Esophagus muscularis mucosa (tissue), 4 donors: Measurements from ENCODE around the gene RBP3.

Source experiments
- CTCF ChIP-seq, 3 experiments: fragments of 200-600 bp in 2 of 3; fragments of 450-650 bp in 1 of 3; sonication (generic) in 2 of 3; IDR thresholded peaks; one replicate each; pipeline ENCODE4 v1.5.1; 2017 to 2019; ENCODE audit warnings: antibody characterized with exemption in 3 of 3, mild to moderate bottlenecking in 2 of 3, moderate library complexity in 1 of 3
- EP300 ChIP-seq: sonication (generic); formaldehyde crosslinking; IDR thresholded peaks from one replicate; pipeline ENCODE4 v1.6.1; 2017; ENCODE audit warnings: antibody characterized with exemption
- POLR2A ChIP-seq: fragments of 450-650 bp; IDR thresholded peaks from one replicate; pipeline ENCODE4 v1.6.1; 2017; ENCODE audit warnings: antibody characterized with exemption, moderate library complexity, mild to moderate bottlenecking, low read depth
- POLR2AphosphoS5 ChIP-seq, 2 donors: sonication (generic); formaldehyde crosslinking; IDR thresholded peaks; one replicate each; pipeline ENCODE4 v1.6.1; 2017; ENCODE audit warnings: antibody characterized with exemption in 2 of 2

DNA sequence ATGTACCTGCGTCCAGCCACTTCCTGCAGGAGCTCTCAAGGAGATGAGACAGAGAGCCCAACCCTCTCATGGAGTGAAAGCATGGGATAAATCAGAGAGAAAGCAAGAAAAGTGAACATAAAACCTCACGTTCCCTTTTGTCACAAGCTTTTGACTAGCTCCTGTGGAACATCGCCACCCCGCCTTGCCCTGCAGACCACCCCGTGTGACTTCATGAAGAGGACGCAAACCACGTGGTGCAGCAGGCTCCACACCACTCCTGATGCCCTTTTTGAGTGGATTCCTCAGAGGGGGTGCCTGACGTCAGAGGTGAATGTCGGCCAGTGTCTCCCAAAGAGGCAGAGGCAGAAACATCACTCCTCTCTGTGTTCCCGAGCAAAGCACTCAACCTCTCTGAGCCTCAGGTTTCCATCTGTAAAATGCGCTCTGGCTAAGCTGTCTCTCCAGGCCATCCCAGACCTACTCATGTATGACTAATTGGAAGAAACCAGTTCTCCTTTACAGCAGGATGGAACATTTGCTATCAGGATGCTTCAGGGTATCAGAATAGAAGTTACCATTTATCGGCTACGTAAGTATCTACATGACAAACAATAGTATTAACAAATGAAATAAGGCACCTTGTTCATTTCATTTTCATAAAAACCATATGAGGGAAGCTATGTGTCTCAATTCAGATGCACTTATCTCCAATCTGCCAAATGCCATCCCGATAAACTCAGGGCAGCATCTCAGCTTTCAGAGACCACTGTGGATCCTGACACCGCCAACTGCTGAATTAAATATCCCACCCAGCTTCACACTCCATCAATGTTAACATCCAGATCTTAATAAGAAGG is 30.7 kb downstream of the RBP3 start:
- TF ChIP-seq POLR2A (no peak), CTCF (IDR thresholded peaks at IDR 0.05) (no peak), POLR2AphosphoS5 (IDR thresholded peaks at IDR 0.05) (no peak), EP300 (no peak)
